Glutamatergic neuron (in vitro differentiated cells): ENCODE results near the gene DPCD. TPM values are rescaled to one million over a fixed set of nuclear protein-coding genes. Genes with fewer than 3 reads are reported as not detected.
A peak's percentile ranks its signal among the peaks of the same experiment; 100 is the strongest.

Experiments used
- DNase-seq: peaks from one replicate; pipeline ENCODE4 v3.0.0; 2022
- H3K27ac Mint-ChIP-seq: one replicate; pipeline ENCODE4 v1.8.0; 2020; ENCODE audit warnings: mild to moderate bottlenecking, mixed read lengths, inconsistent platforms; ENCODE audit not compliant: unreplicated experiment
- H3K27me3 Mint-ChIP-seq: one replicate; pipeline ENCODE4 v1.8.0; 2020; ENCODE audit warnings: mild to moderate bottlenecking, moderate library complexity, mixed read lengths, inconsistent platforms; ENCODE audit not compliant: unreplicated experiment
- H3K36me3 Mint-ChIP-seq: one replicate; pipeline ENCODE4 v1.8.0; 2020; ENCODE audit warnings: mild to moderate bottlenecking, mixed read lengths, inconsistent platforms; ENCODE audit not compliant: unreplicated experiment
- H3K4me1 Mint-ChIP-seq: one replicate; pipeline ENCODE4 v1.8.0; 2020; ENCODE audit warnings: mild to moderate bottlenecking, low read depth, mixed read lengths, inconsistent platforms; ENCODE audit not compliant: unreplicated experiment
- H3K4me3 Mint-ChIP-seq: one replicate; pipeline ENCODE4 v1.8.0; 2020; ENCODE audit warnings: mild to moderate bottlenecking, mixed read lengths, inconsistent platforms; ENCODE audit not compliant: unreplicated experiment
- H3K9me3 Mint-ChIP-seq: one replicate; pipeline ENCODE4 v1.8.0; 2020; ENCODE audit warnings: mild to moderate bottlenecking, moderate library complexity, mixed read lengths, inconsistent platforms; ENCODE audit not compliant: unreplicated experiment
- total RNA-seq: library from RNA; stranded (reverse); fragmentation: NEBNext Ultra II Directional; extraction: Animal tissue kit (Norgen Biotek cat#: 25700); gene quantifications from one replicate; pipeline ENCODE4 v1.2.1, GENCODE V29; 2021; ENCODE audit not compliant: unreplicated experiment
- TF ChIP-seq, protein P1 (sequence below): fragments of 200-600 bp; sonication (generic); IDR thresholded peaks from one replicate; pipeline ENCODE4 v1.5.0; 2021; ENCODE audit not compliant: partially characterized antibody, unreplicated experiment

Gene DPCD
- total RNA-seq, 1 donor from 2014 or later, result 10.1 TPM

DNA sequence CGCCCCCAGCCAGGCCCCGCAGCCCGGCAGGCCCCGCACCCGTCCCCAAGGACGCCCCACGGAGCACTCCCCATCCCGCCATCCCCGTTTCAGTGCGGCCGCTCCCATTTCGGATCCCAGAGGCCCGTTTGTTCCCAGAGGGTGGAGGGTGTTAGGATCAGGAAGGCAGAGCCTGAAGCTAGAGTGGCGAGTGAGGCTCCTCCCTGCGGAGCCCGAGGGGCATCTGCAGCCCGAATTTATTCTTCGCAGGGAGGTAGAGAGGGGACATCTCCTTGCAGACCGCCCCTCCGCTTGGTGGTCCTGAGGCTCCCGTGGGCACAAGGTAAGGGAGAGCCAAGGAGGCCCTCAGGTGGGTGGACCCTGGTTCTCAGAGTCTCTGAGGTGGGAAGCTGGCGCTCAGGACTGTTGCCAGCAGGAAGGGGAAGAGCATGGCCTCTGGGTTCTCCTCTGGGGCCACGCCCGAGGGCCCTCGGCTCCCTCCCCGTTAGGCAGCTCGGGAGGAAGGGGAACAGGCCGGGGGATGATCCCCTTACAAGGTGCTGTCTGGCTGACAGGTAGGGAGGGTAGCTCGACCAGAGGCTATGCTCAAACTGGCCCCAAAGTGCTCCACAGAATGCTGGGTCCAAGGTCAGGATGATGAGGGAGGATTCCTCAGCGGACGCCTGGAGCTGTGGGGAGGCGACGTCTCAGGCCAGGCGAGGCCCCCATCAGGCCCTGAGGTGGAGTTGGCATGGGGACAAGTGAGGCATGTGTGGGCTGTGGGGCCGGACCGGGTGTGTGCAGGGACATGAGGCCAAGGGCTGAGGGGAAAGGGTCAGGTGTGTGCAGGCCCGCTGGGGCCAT is 17.5 kb upstream of the DPCD start:
- TF ChIP-seq, protein P1, sequence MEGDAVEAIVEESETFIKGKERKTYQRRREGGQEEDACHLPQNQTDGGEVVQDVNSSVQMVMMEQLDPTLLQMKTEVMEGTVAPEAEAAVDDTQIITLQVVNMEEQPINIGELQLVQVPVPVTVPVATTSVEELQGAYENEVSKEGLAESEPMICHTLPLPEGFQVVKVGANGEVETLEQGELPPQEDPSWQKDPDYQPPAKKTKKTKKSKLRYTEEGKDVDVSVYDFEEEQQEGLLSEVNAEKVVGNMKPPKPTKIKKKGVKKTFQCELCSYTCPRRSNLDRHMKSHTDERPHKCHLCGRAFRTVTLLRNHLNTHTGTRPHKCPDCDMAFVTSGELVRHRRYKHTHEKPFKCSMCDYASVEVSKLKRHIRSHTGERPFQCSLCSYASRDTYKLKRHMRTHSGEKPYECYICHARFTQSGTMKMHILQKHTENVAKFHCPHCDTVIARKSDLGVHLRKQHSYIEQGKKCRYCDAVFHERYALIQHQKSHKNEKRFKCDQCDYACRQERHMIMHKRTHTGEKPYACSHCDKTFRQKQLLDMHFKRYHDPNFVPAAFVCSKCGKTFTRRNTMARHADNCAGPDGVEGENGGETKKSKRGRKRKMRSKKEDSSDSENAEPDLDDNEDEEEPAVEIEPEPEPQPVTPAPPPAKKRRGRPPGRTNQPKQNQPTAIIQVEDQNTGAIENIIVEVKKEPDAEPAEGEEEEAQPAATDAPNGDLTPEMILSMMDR, result peak; percentile 57
- Mint-ChIP-seq H3K4me1 (peaks cover 7% of the 10 kb centered on the region), H3K27ac (no peak overlapping the region), H3K9me3 (peaks cover 10% of the 10 kb centered on the region), H3K4me3 (peak overlapping the region; percentile 49), H3K27me3 (peaks cover 16% of the 10 kb centered on the region), H3K36me3 (peaks cover 3% of the 10 kb centered on the region)
- no peak for DNase-seq

DNA sequence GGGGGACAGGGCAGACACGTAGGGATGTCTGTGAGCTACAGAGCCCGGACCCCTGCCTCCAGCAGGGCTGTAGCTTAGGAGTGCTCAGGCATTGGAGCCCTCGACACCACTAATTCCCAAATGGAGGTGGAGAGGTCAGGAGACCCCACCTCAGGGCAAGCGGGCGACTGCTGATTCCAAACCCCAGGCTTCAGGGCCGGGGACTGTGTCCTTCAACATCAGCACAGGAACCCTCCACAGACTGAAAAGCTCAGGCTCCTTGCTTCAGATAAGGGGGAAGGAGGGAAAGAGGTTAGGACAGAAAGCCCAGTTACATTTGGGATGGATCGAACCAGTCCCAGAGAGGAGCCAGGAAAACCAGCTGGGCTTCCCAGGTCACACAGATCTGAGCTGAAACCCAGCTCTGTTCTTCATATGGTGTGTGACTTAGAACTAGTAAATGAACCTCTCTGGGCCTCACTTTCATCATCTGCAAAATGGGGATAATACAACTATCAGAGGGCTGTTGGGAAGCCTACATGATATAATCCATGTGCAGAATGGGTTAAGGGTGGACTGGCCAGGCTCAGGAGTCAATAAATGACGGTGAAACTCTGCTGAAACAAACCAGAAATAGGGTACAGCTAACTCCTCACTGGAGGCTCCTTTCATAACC is 16.7 kb upstream of the DPCD start:
- Mint-ChIP-seq H3K4me1 (peaks cover 3% of the 10 kb centered on the region), H3K27ac (no peak overlapping the region), H3K4me3 (no peak overlapping the region), H3K9me3 (peaks cover 8% of the 10 kb centered on the region), H3K36me3 (peaks cover 3% of the 10 kb centered on the region), H3K27me3 (peaks cover 12% of the 10 kb centered on the region)
- TF ChIP-seq, protein P1, result no peak
- DNase-seq, result no peak

DNA sequence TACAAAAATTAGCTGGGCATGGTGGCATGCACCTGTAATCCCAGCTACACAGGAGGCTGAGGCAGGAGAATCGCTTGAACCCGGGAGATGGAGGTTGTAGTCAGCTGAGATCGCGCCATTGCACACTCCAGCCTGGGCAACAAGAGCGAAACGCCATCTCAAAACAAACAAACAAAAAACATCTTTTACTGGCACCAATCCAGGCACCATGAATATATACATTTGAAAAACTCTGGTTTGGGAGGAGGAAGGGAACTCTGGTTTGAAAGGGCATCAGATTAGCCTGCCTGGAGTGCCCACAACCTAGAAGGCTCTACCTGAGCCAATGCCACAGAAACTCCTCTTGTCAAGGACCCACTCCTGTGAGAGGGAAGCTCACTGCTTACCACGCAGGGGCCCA is 16.0 kb upstream of the DPCD start:
- Mint-ChIP-seq H3K27me3 (peaks cover 9% of the 10 kb centered on the region), H3K36me3 (peaks cover 3% of the 10 kb centered on the region), H3K27ac (no peak overlapping the region), H3K9me3 (peaks cover 6% of the 10 kb centered on the region), H3K4me3 (no peak overlapping the region), H3K4me1 (peaks cover 2% of the 10 kb centered on the region)
- no peak for DNase-seq
- TF ChIP-seq, protein P1, result no peak

DNA sequence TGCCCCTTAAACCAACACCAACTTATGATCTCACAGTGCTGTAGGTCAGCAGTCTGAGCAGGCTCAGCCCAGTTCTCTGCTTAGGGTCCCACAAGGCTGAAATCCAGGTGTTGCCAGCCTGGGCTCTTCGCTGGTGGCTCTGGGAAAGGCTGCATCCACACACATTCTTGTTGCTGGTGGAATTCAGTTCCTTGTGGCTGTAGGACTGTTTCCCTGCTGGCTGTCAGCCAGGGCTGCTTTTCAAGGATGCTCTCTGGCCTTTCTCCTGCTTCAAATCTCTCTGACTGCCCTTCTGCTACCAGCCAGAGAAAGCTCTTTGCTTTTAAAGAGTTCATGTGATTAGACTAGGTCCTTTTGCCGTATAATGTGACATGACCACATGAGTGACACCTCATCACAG is 15.3 kb upstream of the DPCD start:
- Mint-ChIP-seq H3K9me3 (peaks cover 2% of the 10 kb centered on the region), H3K27ac (no peak overlapping the region), H3K36me3 (peaks cover 3% of the 10 kb centered on the region), H3K4me3 (no peak overlapping the region), H3K4me1 (peaks cover 2% of the 10 kb centered on the region), H3K27me3 (peaks cover 5% of the 10 kb centered on the region)
- TF ChIP-seq, protein P1, result no peak
- DNase-seq, result no peak
